IMR-90 (cell line): Measurements from ENCODE around the gene TP53TG5. TPM values are rescaled to one million over a fixed set of nuclear protein-coding genes. Genes with fewer than 3 reads are reported as not detected.

Experiments
- ATAC-seq: fragments of 200-7000 bp; cut with Tn5 transposase; 2 replicates; pipeline ENCODE4 v1.9.1; 2020; ENCODE audit warnings: low read depth, mild to moderate bottlenecking, moderate library complexity
- BruUV-seq: library from RNA; stranded (reverse); fragments of 400-500 nt; replicated peaks from 2 replicates; lab custom pipeline; 2021; lab: Mats Ljungman, UMichigan
- CTCF ChIA-PET: fragments of 300-600 bp; formaldehyde crosslinking; extraction: SDS; loops from one replicate; lab custom pipeline; 2021; ENCODE audit warnings: antibody characterized with exemption; lab: Yijun Ruan, JAX
- POLR2A ChIA-PET: fragments of 300-600 bp; sonication (Branson Sonifier 250); formaldehyde crosslinking; loops from one replicate; lab custom pipeline; 2022; ENCODE audit warnings: antibody characterized with exemption; ENCODE audit not compliant: unreplicated experiment; lab: Charles Lee
- DNase-seq: peaks from one replicate; pipeline ENCODE4 v3.0.0; 2013
- H2AFZ ChIP-seq: replicated peaks from 2 replicates; pipeline ENCODE3; 2013; ENCODE audit warnings: low read length, mild to moderate bottlenecking; ENCODE audit not compliant: poor library complexity
- H2AK5ac ChIP-seq: 2 replicates; pipeline ENCODE4 v1.6.1; 2013; ENCODE audit warnings: low read depth, low read length, inconsistent platforms
- H2AK9ac ChIP-seq: replicated peaks from 2 replicates; pipeline ENCODE3; 2013; ENCODE audit warnings: mild to moderate bottlenecking, low read depth, low read length, moderate library complexity; ENCODE audit not compliant: poor library complexity
- H2BK120ac ChIP-seq: 2 replicates; pipeline ENCODE4 v1.6.1; 2013; ENCODE audit warnings: low read depth, low read length, inconsistent platforms
- H2BK15ac ChIP-seq: 3 replicates; pipeline ENCODE4 v1.6.1; 2013; ENCODE audit warnings: low read depth, low read length, inconsistent platforms
- H2BK20ac ChIP-seq: 2 replicates; pipeline ENCODE4 v1.6.1; 2013; ENCODE audit warnings: low read depth, mild to moderate bottlenecking, inconsistent platforms, low read length, moderate library complexity
- H2BK5ac ChIP-seq: 2 replicates; pipeline ENCODE4 v1.6.1; 2013; ENCODE audit warnings: mild to moderate bottlenecking, low read depth, low read length, inconsistent platforms; ENCODE audit not compliant: poor library complexity, severe bottlenecking
- H3K14ac ChIP-seq: replicated peaks from 2 replicates; pipeline ENCODE4 v1.6.1; 2013; ENCODE audit warnings: low read depth, low read length, inconsistent platforms
- H3K18ac ChIP-seq: 2 replicates; pipeline ENCODE4 v1.6.1; 2013; ENCODE audit warnings: low read depth, low read length, control low read depth
- H3K23ac ChIP-seq: 2 replicates; pipeline ENCODE4 v1.6.1; 2013; ENCODE audit warnings: low read depth, low read length, inconsistent platforms
- H3K27ac ChIP-seq: 2 replicates; pipeline ENCODE4 v1.5.1; 2013; ENCODE audit warnings: mild to moderate bottlenecking, control low read depth, low read length; ENCODE audit not compliant: insufficient read depth
- H3K27me3 ChIP-seq: 2 replicates; pipeline ENCODE4 v1.6.1; 2013; ENCODE audit warnings: low read length; ENCODE audit not compliant: control insufficient read depth, insufficient read depth
- H3K36me3 ChIP-seq: 2 replicates; pipeline ENCODE4 v1.6.1; 2013; ENCODE audit warnings: low read length, mixed read lengths; ENCODE audit not compliant: control insufficient read depth, insufficient read depth
- H3K4ac ChIP-seq: 2 replicates; pipeline ENCODE4 v1.6.1; 2013; ENCODE audit warnings: low read depth, low read length, inconsistent platforms
- H3K4me1 ChIP-seq: 2 replicates; pipeline ENCODE4 v1.6.1; 2013; ENCODE audit warnings: low read length, mixed read lengths; ENCODE audit not compliant: control insufficient read depth, insufficient read depth
- H3K4me2 ChIP-seq: 2 replicates; pipeline ENCODE4 v1.6.1; 2013; ENCODE audit warnings: low read depth, mild to moderate bottlenecking, control low read depth, low read length, moderate library complexity
- H3K4me3 ChIP-seq: 2 replicates; pipeline ENCODE4 v1.5.1; 2013; ENCODE audit warnings: low read depth, mild to moderate bottlenecking, control low read depth, low read length, moderate library complexity; ENCODE audit not compliant: insufficient read depth
- H3K56ac ChIP-seq: 2 replicates; pipeline ENCODE4 v1.6.1; 2013; ENCODE audit warnings: low read length, inconsistent platforms; ENCODE audit not compliant: insufficient read depth; ENCODE audit errors: extremely low read depth
- H3K79me1 ChIP-seq, 2 experiments: 2 replicates each; pipeline ENCODE4 v1.6.1; 2013; ENCODE audit warnings: low read length in 2 of 2, inconsistent platforms in 1 of 2, low read depth in 1 of 2
- H3K9ac ChIP-seq: 2 replicates; pipeline ENCODE4 v1.6.1; 2013; ENCODE audit warnings: low read depth, low read length, control low read depth
- H3K9me1 ChIP-seq: 2 replicates; pipeline ENCODE4 v1.6.1; 2013; ENCODE audit warnings: low read length, inconsistent platforms; ENCODE audit not compliant: insufficient read depth
- H3K9me3 ChIP-seq: 2 replicates; pipeline ENCODE4 v1.6.1; 2013; ENCODE audit warnings: low read length; ENCODE audit not compliant: control insufficient read depth, insufficient read depth
- H4K20me1 ChIP-seq: 2 replicates; pipeline ENCODE4 v1.6.1; 2013; ENCODE audit warnings: low read length, inconsistent platforms; ENCODE audit not compliant: insufficient read depth
- H4K5ac ChIP-seq: 2 replicates; pipeline ENCODE4 v1.6.1; 2013; ENCODE audit warnings: mild to moderate bottlenecking, low read depth, low read length, control low read depth
- H4K8ac ChIP-seq, 2 experiments: 2 replicates each; pipeline ENCODE4 v1.6.1; 2013; ENCODE audit warnings: low read depth in 2 of 2, low read length in 2 of 2, control low read depth in 1 of 2, inconsistent platforms in 1 of 2
- H4K91ac ChIP-seq: 2 replicates; pipeline ENCODE4 v1.6.1; 2013; ENCODE audit warnings: low read depth, low read length, inconsistent platforms; ENCODE audit not compliant: insufficient read depth
- CEBPB ChIP-seq: IDR thresholded peaks from 2 replicates; pipeline ENCODE4 v1.6.1; 2012; ENCODE audit warnings: low read depth, low read length, improper control_type of control experiment
- CHD1 ChIP-seq: IDR thresholded peaks from 2 replicates; pipeline ENCODE4 v1.6.1; 2012; ENCODE audit warnings: low read depth, low read length, improper control_type of control experiment
- CTCF ChIP-seq: conservative IDR thresholded peaks from 2 replicates; pipeline ENCODE4 v1.5.1; 2012; ENCODE audit warnings: mild to moderate bottlenecking, low read depth, low read length, improper control_type of control experiment
- ELK1 ChIP-seq: fragments of 150-350 bp; IDR thresholded peaks from 2 replicates; pipeline ENCODE4 v1.6.1; 2016; ENCODE audit warnings: low read depth, mild to moderate bottlenecking, low read length, moderate library complexity, borderline replicate concordance
- FOS ChIP-seq: fragments of 150-350 bp; IDR thresholded peaks from 2 replicates; pipeline ENCODE4 v1.6.1; 2016; ENCODE audit warnings: low read depth, low read length
- MAZ ChIP-seq: IDR thresholded peaks from 2 replicates; pipeline ENCODE4 v1.6.1; 2012; ENCODE audit warnings: low read depth, mild to moderate bottlenecking, low read length, improper control_type of control experiment, moderate library complexity, borderline replicate concordance
- MXI1 ChIP-seq: IDR thresholded peaks from 2 replicates; pipeline ENCODE4 v1.6.1; 2012; ENCODE audit warnings: low read depth, mild to moderate bottlenecking, low read length, moderate library complexity, borderline replicate concordance
- NFE2L2 ChIP-seq: fragments of 150-350 bp; IDR thresholded peaks from 2 replicates; pipeline ENCODE4 v1.6.1; 2016; ENCODE audit warnings: low read depth, mild to moderate bottlenecking, low read length
- POLR2A ChIP-seq: IDR thresholded peaks from 2 replicates; pipeline ENCODE4 v1.6.1; 2012; ENCODE audit warnings: mild to moderate bottlenecking, low read depth, low read length
- RAD21 ChIP-seq: IDR thresholded peaks from 2 replicates; pipeline ENCODE4 v1.6.1; 2012; ENCODE audit warnings: low read length, improper control_type of control experiment
- RCOR1 ChIP-seq: IDR thresholded peaks from 2 replicates; pipeline ENCODE4 v1.6.1; 2012; ENCODE audit warnings: mild to moderate bottlenecking, low read length, improper control_type of control experiment; ENCODE audit not compliant: insufficient replicate concordance
- SMC3 ChIP-seq: fragments of 150-350 bp; IDR thresholded peaks from 2 replicates; pipeline ENCODE4 v1.6.1; 2016; ENCODE audit warnings: low read depth, mild to moderate bottlenecking, antibody characterized with exemption, low read length, moderate library complexity
- USF2 ChIP-seq: fragments of 150-350 bp; IDR thresholded peaks from 2 replicates; pipeline ENCODE4 v1.6.1; 2017; ENCODE audit warnings: mild to moderate bottlenecking, antibody characterized with exemption, low read length, low read depth
- WGBS, 2 experiments: methylation state at CpG; one replicate each; pipeline versions ENCODE4 v1.1.5 to v1.1.7; 2013; ENCODE audit warnings: missing lambda C conversion rate in 2 of 2; ENCODE audit not compliant: insufficient read length in 1 of 2; ENCODE audit errors: extremely low coverage in 2 of 2; 5-methylcytosine and 5-hydroxymethylcytosine counted together
- dilution Hi-C: fragments of 300-500 bp; cut with HindIII; formaldehyde crosslinking; loops from one replicate; pipeline ENCODE4 v1.14.3; 2018; ENCODE audit warnings: low sequenced_read_pairs; ENCODE audit not compliant: unreplicated experiment
- in situ Hi-C: fragments of 300-500 bp; cut with MboI; formaldehyde crosslinking; loops from 3 replicates; pipeline ENCODE4 v1.14.3; 2019; ENCODE audit warnings: low sequenced_read_pairs, inconsistent platforms, mixed read lengths
- intact Hi-C: fragments of 100-400 bp; cut with micrococcal nuclease; formaldehyde crosslinking; loops from 2 replicates; pipeline ENCODE4 v1.10.0; 2022
- polyA plus RNA-seq, 3 experiments: library from polyadenylated mRNA; depleted of rRNA; stranded (reverse); fragments of >200 nt; gene quantifications; 2 replicates each; pipeline ENCODE4 v1.2.3, GENCODE V29; 2012; ENCODE audit warnings: low replicate concordance in 1 of 3
- total RNA-seq: library from RNA; depleted of rRNA; stranded (reverse); fragments of >200 nt; gene quantifications from 2 replicates; pipeline ENCODE4 v1.2.3, GENCODE V29; 2012

The TP53TG5 gene
- total and polyA plus RNA-seq, 2 of the 4 experiments (the other 2 are of a cell fraction) = not detected

- in situ Hi-C loops = loop anchor here (5.0 kb wide), 1 partner anchor 39 kb away; the partner anchor contains the start of gene TP53TG5
- Histone ChIP-seq H2AK5ac (peak within 1 kb of the TSS; percentile 91), H2BK5ac (peak within 1 kb of the TSS; percentile 77), H2AFZ (peak within 1 kb of the TSS; percentile 100), H2BK20ac (no peak within 1 kb of the TSS), H3K56ac (peak within 1 kb of the TSS; percentile 83), H3K4me2 (peak within 1 kb of the TSS; percentile 97), H3K14ac (peak within 1 kb of the TSS; percentile 99), H3K9me1 (peaks cover 10% of the 10 kb centered on the region), H2BK120ac (peak within 1 kb of the TSS; percentile 74), H4K20me1 (no peaks in the 10 kb centered on the region), H3K79me1 (peaks cover 21 to 46% of the 10 kb centered on the region in 2 experiments), H4K91ac (peak within 1 kb of the TSS; percentile 96), H3K23ac (peak within 1 kb of the TSS; percentile 88), H2BK15ac (no peak within 1 kb of the TSS; the same call in 2 of the 3 replicates), H3K27ac (peak within 1 kb of the TSS; percentile 90), H3K9ac (peak within 1 kb of the TSS; percentile 93), H3K27me3 (no peaks in the 10 kb centered on the region), H4K5ac (peak within 1 kb of the TSS; percentile 82), H3K4ac (peak within 1 kb of the TSS; percentile 96), H3K9me3 (no peaks in the 10 kb centered on the region), H2AK9ac (peak within 1 kb of the TSS; percentile 96), H3K18ac (peak within 1 kb of the TSS; percentile 52), H4K8ac (peak within 1 kb of the TSS; percentile 98 to 100), H3K36me3 (peaks cover 17% of the 10 kb centered on the region), H3K4me1 (peaks cover 9% of the 10 kb centered on the region; the same call in 1 of the 2 replicates), H3K4me3 (peak within 1 kb of the TSS; percentile 90)
- BruUV-seq = no TSS peak
- dilution Hi-C loops = no loop called here
- intact Hi-C loops = loop anchor here (5.0 kb wide), 1 partner anchor 54 kb away; the partner anchor contains the start of gene SYS1
- ChIA-PET POLR2A (no interaction called here), CTCF (interaction anchor here (0.7 to 1.1 kb wide), 2 partner anchors 21 to 258 kb away, joined by 3 to 4 read pairs; no protein-coding TSS in a partner anchor)
- peak; percentile 72 for DNase-seq
- WGBS, 2 experiments = 1% methylated on average over 33 of the region's 52 CpGs; no CpG with 5 or more reads in 1 of the 2 experiments
- peak; percentile 97 for ATAC-seq
- TF ChIP-seq RAD21 = peak; percentile 18; the same call in 1 of the 2 replicates
- TF ChIP-seq ELK1 = no peak
- TF ChIP-seq MXI1 = peak; percentile 89; the same call in 1 of the 2 replicates
- TF ChIP-seq CHD1 = no peak; the same call in 1 of the 2 replicates
- no peak for TF ChIP-seq FOS
- no peak for TF ChIP-seq USF2
- TF ChIP-seq MAZ = peak; percentile 41; the same call in 1 of the 2 replicates
- no peak for TF ChIP-seq RCOR1
- no peak for TF ChIP-seq SMC3
- TF ChIP-seq CEBPB = no peak
- TF ChIP-seq NFE2L2 = no peak
- TF ChIP-seq CTCF = 0 out of 2 replicates have a peak, but pooled peaks have one; percentile 0
- peak; percentile 91 for TF ChIP-seq POLR2A
These were observed 37.9 kb upstream of the TP53TG5 start, which contains the start of gene PIGT for GRCh38 chr20:45415822-45416637. Gene PIGT, plus strand, starts transcription at chr20:45416141. Its CDS starts 16 bp downstream, at chr20:45416157.
